CD4-positive, CD25-positive, alpha-beta regulatory T cell (primary cell): ENCODE measurements around the gene FAM120A. TPM values are rescaled to one million over a fixed set of nuclear protein-coding genes. Genes with fewer than 3 reads are reported as not detected.

Experiments
- ATAC-seq, 2 donors: fragments of 150-1000 bp; cut with Tn5 transposase; one replicate each; pipeline ENCODE4 v1.10.0; 2021; ENCODE audit warnings: low read depth in 2 of 2, moderate number of reproducible peaks in 2 of 2, moderate library complexity in 1 of 2
- DNase-seq, 3 donors: peaks; one replicate each; pipeline versions ENCODE4 v3.0.0 to v3.0.0-alpha.2; 2012 to 2022; ENCODE audit warnings: mixed read lengths in 1 of 3
- H3K27ac ChIP-seq: one replicate; pipeline ENCODE4 v1.7.0; 2013; ENCODE audit warnings: mild to moderate bottlenecking, low read length; ENCODE audit not compliant: insufficient read depth, poor library complexity, severe bottlenecking
- H3K27me3 ChIP-seq: one replicate; pipeline ENCODE4 v1.7.0; 2013; ENCODE audit warnings: low read length; ENCODE audit not compliant: control insufficient read depth, insufficient read depth
- H3K36me3 ChIP-seq: one replicate; pipeline ENCODE4 v1.7.0; 2013; ENCODE audit warnings: mild to moderate bottlenecking, low read length, moderate library complexity; ENCODE audit not compliant: control insufficient read depth, insufficient read depth
- H3K4me1 ChIP-seq: 2 replicates; pipeline ENCODE4 v1.7.0; 2013; ENCODE audit warnings: mild to moderate bottlenecking, low read length; ENCODE audit not compliant: insufficient read depth, control insufficient read depth, poor library complexity, severe bottlenecking
- H3K4me3 ChIP-seq: one replicate; pipeline ENCODE4 v1.7.0; 2013; ENCODE audit warnings: low read depth, mild to moderate bottlenecking, low read length, moderate library complexity
- H3K9me3 ChIP-seq, 2 experiments: 1 replicate in 1 of 2; 2 replicates in 1 of 2; pipeline ENCODE4 v1.7.0; 2013; ENCODE audit warnings: low read length in 2 of 2, mild to moderate bottlenecking in 1 of 2, moderate library complexity in 1 of 2; ENCODE audit not compliant: control insufficient read depth in 2 of 2
- H3K27ac Mint-ChIP-seq, 3 donors: one replicate each; pipeline ENCODE4 v1.8.0; 2020 to 2022; ENCODE audit warnings: mild to moderate bottlenecking in 3 of 3, mixed read lengths in 3 of 3, moderate library complexity in 2 of 3
- H3K27me3 Mint-ChIP-seq: one replicate; pipeline ENCODE4 v1.8.0; 2022; ENCODE audit warnings: mild to moderate bottlenecking, mixed read lengths
- H3K36me3 Mint-ChIP-seq: one replicate; pipeline ENCODE4 v1.8.0; 2020; ENCODE audit warnings: mixed read lengths
- H3K4me1 Mint-ChIP-seq, 4 donors: one replicate each; pipeline ENCODE4 v1.8.0; 2020 to 2022; ENCODE audit warnings: mixed read lengths in 4 of 4, mild to moderate bottlenecking in 1 of 4
- H3K4me3 Mint-ChIP-seq, 4 donors: one replicate each; pipeline ENCODE4 v1.8.0; 2020 to 2022; ENCODE audit warnings: mild to moderate bottlenecking in 4 of 4, mixed read lengths in 4 of 4, moderate library complexity in 3 of 4
- H3K9me3 Mint-ChIP-seq, 7 donors: one replicate each; pipeline ENCODE4 v1.8.0; 2020 to 2022; ENCODE audit warnings: mixed read lengths in 7 of 7, mild to moderate bottlenecking in 3 of 7, moderate library complexity in 2 of 7
- polyA plus RNA-seq, 4 donors: library from polyadenylated mRNA; unstranded; fragments of 300-500 nt; fragmentation: Illumina TruSeq; gene quantifications; one replicate each; pipeline ENCODE4 v1.2.3, GENCODE V29; 2021
- total RNA-seq: library from RNA; stranded (reverse); gene quantifications from one replicate; pipeline ENCODE4 v1.2.3, GENCODE V29; 2022

Gene FAM120A
- total and polyA plus RNA-seq, 5 donors from 2014 or later, result 11.3 to 95.7 (median 12.9) TPM

DNA sequence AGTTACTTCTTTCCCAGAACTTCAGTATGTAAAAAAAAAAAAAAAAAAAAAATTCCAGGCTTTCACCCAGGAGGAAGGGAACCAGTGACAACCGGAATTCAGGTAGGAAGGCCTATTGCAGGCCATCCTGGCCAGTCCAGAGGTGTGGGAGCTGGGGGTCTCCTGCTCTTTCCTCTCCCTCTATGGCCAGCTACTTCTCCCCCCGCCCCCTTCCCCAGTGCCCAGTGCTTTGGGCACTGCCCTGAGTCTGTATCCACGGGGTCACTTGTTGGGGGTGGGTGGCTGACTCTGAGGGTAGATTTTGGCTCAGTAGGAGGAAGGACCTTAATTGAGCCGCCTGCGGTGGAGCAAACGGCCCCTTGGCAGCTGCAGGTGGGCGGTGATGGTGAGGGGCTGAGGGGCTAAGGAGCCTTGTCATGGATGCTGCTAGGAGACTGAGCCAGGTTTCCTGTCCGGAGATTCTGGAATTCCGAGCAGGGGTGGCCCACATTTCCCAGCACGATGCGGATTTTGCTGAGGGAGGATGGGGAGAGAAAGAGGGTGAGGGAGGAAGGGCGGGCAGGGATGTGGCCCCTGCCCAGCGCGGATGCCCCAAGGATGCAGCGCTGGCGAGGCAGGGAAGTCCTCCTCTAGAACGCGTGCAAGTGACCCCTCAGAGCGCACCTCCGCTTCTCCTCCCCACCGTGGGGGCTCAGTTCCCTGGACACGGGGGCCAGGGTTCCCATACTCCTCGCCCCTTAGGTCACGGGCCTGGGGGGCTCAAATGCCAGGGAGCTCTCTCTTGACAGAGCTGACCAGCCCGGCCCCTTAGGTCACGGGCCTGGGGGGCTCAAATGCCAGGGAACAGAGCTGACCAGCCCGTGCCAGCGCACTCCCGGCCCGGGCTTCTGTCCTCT is 123.7 kb downstream of the FAM120A start:
- peak overlapping the region; percentile 65 for H3K4me3 ChIP-seq
- peak overlapping the region; percentile 91 to 96 (median 93) for H3K4me3 Mint-ChIP-seq
- H3K9me3 Mint-ChIP-seq, result peaks cover 0 to 4% (median 0%) of the 10 kb centered on the region in 7 donors
- peaks cover 4 to 53% (median 21%) of the 10 kb centered on the region in 4 donors for H3K4me1 Mint-ChIP-seq
- no peaks in the 10 kb centered on the region for H3K27me3 Mint-ChIP-seq
- peak overlapping the region; percentile 65 for H3K27ac ChIP-seq
- no peak for DNase-seq
- H3K27ac Mint-ChIP-seq, result peak overlapping the region; percentile 82 to 94 (median 83)
- peaks cover 3% of the 10 kb centered on the region for H3K36me3 Mint-ChIP-seq
- H3K36me3 ChIP-seq, result no peaks in the 10 kb centered on the region
- no peak for ATAC-seq
- no peaks in the 10 kb centered on the region for H3K9me3 ChIP-seq
- H3K27me3 ChIP-seq, result no peaks in the 10 kb centered on the region
- peaks cover 31% of the 10 kb centered on the region for H3K4me1 ChIP-seq

- Histone ChIP-seq H3K9me3 (no peaks in the 10 kb centered on the region), H3K27me3 (no peaks in the 10 kb centered on the region), H3K4me1 (peaks cover 31% of the 10 kb centered on the region), H3K36me3 (no peaks in the 10 kb centered on the region), H3K27ac (peak overlapping the region; percentile 65), H3K4me3 (peak overlapping the region; percentile 65)
- ATAC-seq, result peak; percentile 15 to 22
- H3K9me3 Mint-ChIP-seq, result peaks cover 0 to 2% (median 0%) of the 10 kb centered on the region in 7 donors
- DNase-seq, result peak; percentile 49 to 64 (median 51)
- H3K36me3 Mint-ChIP-seq, result no peaks in the 10 kb centered on the region
- H3K4me1 Mint-ChIP-seq, result peaks cover 4 to 60% (median 26%) of the 10 kb centered on the region in 4 donors
- peak overlapping the region; percentile 82 to 94 (median 92) for H3K27ac Mint-ChIP-seq
- no peaks in the 10 kb centered on the region for H3K27me3 Mint-ChIP-seq
- peak overlapping the region; percentile 91 to 96 (median 93) for H3K4me3 Mint-ChIP-seq
These were observed 124.3 kb downstream of the FAM120A start for GRCh38 chr9:93575796-93576257.

- H3K27me3 ChIP-seq, result no peaks in the 10 kb centered on the region
- Mint-ChIP-seq H3K4me3 (peak within 1 kb of the TSS; percentile 91 to 96 (median 93)), H3K27ac (peak within 1 kb of the TSS; percentile 90 to 94 (median 92)), H3K27me3 (no peaks in the 10 kb centered on the region), H3K36me3 (no peaks in the 10 kb centered on the region), H3K4me1 (peaks cover 4 to 66% (median 29%) of the 10 kb centered on the region in 4 donors), H3K9me3 (no peaks in the 10 kb centered on the region)
- peak within 1 kb of the TSS; percentile 65 for H3K27ac ChIP-seq
- DNase-seq (peak; percentile 15 to 35 (median 26)), ATAC-seq (peak; percentile 54 to 57)
- no peaks in the 10 kb centered on the region for H3K9me3 ChIP-seq
- H3K4me3 ChIP-seq, result peak within 1 kb of the TSS; percentile 70
- peaks cover 35% of the 10 kb centered on the region for H3K4me1 ChIP-seq
- no peaks in the 10 kb centered on the region for H3K36me3 ChIP-seq
These were observed 125.0 kb downstream of the FAM120A start, which contains the start of gene PHF2 for GRCh38 chr9:93576258-93577077. Gene PHF2, plus strand, starts transcription at chr9:93576584. Its CDS starts 190 bp downstream, at chr9:93576774.

- ATAC-seq (no peak), DNase-seq (peak in 1 of 3 donors; percentile 34)
- no peaks in the 10 kb centered on the region for H3K36me3 Mint-ChIP-seq
- Histone ChIP-seq H3K27ac (no peak overlapping the region), H3K27me3 (no peaks in the 10 kb centered on the region), H3K4me3 (peak overlapping the region; percentile 70), H3K9me3 (no peaks in the 10 kb centered on the region), H3K4me1 (peaks cover 35% of the 10 kb centered on the region), H3K36me3 (no peaks in the 10 kb centered on the region)
- peak overlapping the region; percentile 87 to 95 (median 90) for H3K4me3 Mint-ChIP-seq
- no peaks in the 10 kb centered on the region for H3K27me3 Mint-ChIP-seq
- peak overlapping the region; percentile 74 to 90 (median 90) for H3K27ac Mint-ChIP-seq
- H3K9me3 Mint-ChIP-seq, result no peaks in the 10 kb centered on the region
- peaks cover 5 to 72% (median 30%) of the 10 kb centered on the region in 4 donors for H3K4me1 Mint-ChIP-seq
These were observed 125.8 kb downstream of the FAM120A start for GRCh38 chr9:93577078-93577974.

DNA sequence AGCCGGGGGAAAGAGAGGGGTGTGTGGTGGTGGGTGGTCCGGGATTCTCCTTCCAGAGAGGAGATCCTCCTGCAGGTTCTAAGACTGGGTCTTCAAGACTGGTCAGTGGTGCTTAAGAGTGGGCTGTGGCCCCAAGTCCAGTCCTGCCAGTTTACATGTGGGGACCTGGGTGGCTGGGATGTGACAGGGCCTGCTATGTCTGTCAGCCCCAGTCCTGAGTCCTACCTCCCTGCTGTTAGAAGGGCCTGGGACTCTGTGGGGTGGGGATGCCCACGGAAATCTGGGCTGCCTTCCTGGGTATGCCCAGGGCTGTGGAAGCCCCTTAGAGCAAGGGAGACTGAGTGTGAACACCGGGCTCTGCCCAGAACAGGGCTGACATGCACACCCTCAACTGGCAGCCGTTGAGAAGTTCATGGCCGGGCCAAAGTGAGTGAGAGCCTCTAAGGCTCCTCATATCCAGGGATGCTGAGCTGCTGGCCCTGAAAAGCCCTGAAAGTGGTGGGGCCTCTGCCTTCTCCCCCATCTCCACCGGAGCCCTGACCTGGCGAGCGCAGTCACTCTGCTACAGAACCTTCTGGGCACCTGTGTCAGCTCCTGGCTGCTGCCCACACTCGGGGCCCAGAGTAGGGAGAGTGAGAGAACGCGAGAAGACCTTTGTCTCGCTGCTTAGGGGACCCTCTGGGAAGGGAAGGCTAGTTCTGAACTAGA is 126.6 kb downstream of the FAM120A start:
- Histone ChIP-seq H3K27ac (no peak overlapping the region), H3K36me3 (no peaks in the 10 kb centered on the region), H3K9me3 (peaks cover 0 to 3% of the 10 kb centered on the region in 2 experiments), H3K4me1 (peaks cover 35% of the 10 kb centered on the region), H3K4me3 (peak overlapping the region; percentile 70), H3K27me3 (no peaks in the 10 kb centered on the region)
- DNase-seq, result no peak
- H3K4me1 Mint-ChIP-seq, result peaks cover 13 to 71% (median 32%) of the 10 kb centered on the region in 4 donors
- H3K9me3 Mint-ChIP-seq, result peaks cover 0 to 6% (median 0%) of the 10 kb centered on the region in 7 donors
- H3K27me3 Mint-ChIP-seq, result no peaks in the 10 kb centered on the region
- no peak for ATAC-seq
- H3K4me3 Mint-ChIP-seq, result peak overlapping the region; percentile 87 to 95 (median 90)
- H3K36me3 Mint-ChIP-seq, result peaks cover 3% of the 10 kb centered on the region
- H3K27ac Mint-ChIP-seq, result peak overlapping the region; percentile 74 to 90 (median 90)

DNA sequence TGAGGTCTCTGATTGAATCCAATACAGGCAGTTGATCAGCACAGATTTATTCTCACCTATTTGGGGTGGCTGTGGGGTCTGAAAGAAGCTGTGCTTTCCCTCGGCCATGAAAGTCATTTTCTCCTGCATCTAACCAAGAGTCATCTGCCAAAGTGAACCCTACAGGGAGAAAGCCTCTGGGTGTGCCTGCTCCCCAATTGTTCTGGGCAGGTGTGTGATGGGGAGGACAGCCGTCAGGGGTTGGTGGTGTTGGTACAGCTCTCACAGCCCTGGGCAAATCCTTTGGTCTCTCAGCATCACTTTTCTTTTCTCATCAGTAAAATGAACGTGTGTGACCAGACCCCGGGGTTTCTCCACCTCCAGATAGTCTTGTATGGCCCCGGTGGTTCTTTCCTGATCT is 127.4 kb downstream of the FAM120A start:
- peaks cover 35% of the 10 kb centered on the region for H3K4me1 ChIP-seq
- Mint-ChIP-seq H3K36me3 (peaks cover 5% of the 10 kb centered on the region), H3K4me1 (peaks cover 14 to 68% (median 30%) of the 10 kb centered on the region in 4 donors), H3K27ac (peak overlapping the region in 2 of 3 donors; percentile 90), H3K27me3 (no peaks in the 10 kb centered on the region), H3K4me3 (peak overlapping the region; percentile 74 to 91 (median 86)), H3K9me3 (peaks cover 0 to 7% (median 1%) of the 10 kb centered on the region in 7 donors)
- DNase-seq (no peak), ATAC-seq (no peak)
- no peaks in the 10 kb centered on the region for H3K27me3 ChIP-seq
- H3K9me3 ChIP-seq, result peaks cover 0 to 3% of the 10 kb centered on the region in 2 experiments
- H3K36me3 ChIP-seq, result no peaks in the 10 kb centered on the region
- no peak overlapping the region for H3K4me3 ChIP-seq
- H3K27ac ChIP-seq, result no peak overlapping the region
